ENCODE data around the gene RAC2.

- TF ChIP-seq EP300 (IDR thresholded peaks at IDR 0.05): no peak
- TF ChIP-seq CTCF (IDR thresholded peaks at IDR 0.05): no peak
- no peak for TF ChIP-seq POLR2A (IDR thresholded peaks at IDR 0.05)
Observed at GRCh38 chr22:37274380-37274862, 30.4 kb upstream of the RAC2 start.
